ENCODE data around the gene ROR1.

DNA sequence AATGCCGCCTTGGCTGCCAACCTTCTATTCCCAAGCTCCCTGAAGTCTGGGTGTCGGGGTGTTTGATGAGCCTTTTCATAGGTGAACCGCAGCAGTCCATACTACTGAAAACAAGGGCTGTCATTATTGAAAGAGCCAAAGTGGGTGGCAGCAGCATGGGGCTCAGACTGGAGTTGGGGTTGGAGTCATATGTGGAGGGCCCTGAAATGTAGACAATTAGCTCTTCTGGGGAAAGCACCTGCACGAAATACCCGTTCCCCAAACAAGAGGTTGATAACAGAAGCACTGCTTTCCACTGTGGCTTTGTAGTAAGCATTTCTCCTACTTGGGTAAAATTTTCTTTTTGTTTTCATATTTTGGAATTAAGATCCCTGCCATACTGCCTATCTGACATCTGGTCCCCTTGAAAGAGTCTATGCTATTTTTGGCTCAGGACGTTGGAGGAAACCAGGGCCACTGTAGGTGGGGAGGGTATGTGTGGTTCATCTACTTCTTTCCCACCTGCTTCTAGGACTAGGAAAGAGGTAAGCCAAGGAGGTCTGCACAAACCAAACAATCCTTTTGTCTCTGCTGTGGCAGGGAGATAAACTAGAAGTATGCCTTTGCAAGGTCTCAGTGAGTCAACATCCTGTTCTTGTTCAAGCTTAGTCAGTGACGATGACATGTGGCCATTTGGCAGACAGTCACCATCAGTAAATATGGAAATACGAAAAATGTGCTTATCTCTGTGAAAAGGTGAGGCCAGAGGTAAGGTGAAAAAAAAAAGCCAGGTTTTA is 232.6 kb downstream of the ROR1 start:
- peak; percentile 46; the same call in 1 of the 2 replicates for TF ChIP-seq MAX (IDR thresholded peaks at IDR 0.05; ENCODE audit: low read depth, low read length)
- TF ChIP-seq, protein P1, sequence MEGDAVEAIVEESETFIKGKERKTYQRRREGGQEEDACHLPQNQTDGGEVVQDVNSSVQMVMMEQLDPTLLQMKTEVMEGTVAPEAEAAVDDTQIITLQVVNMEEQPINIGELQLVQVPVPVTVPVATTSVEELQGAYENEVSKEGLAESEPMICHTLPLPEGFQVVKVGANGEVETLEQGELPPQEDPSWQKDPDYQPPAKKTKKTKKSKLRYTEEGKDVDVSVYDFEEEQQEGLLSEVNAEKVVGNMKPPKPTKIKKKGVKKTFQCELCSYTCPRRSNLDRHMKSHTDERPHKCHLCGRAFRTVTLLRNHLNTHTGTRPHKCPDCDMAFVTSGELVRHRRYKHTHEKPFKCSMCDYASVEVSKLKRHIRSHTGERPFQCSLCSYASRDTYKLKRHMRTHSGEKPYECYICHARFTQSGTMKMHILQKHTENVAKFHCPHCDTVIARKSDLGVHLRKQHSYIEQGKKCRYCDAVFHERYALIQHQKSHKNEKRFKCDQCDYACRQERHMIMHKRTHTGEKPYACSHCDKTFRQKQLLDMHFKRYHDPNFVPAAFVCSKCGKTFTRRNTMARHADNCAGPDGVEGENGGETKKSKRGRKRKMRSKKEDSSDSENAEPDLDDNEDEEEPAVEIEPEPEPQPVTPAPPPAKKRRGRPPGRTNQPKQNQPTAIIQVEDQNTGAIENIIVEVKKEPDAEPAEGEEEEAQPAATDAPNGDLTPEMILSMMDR (IDR thresholded peaks at IDR 0.05; ENCODE audit: low read depth, low read length), result no peak
- TF ChIP-seq POLR2A (IDR thresholded peaks at IDR 0.05; ENCODE audit: extremely low read depth, insufficient read length), result no peak
